Measurements from ENCODE around the gene P4HB. TPM values are rescaled to one million over a fixed set of nuclear protein-coding genes. Genes with fewer than 3 reads are reported as not detected.

The P4HB gene
- total and polyA plus RNA-seq, 10 of the 15 experiments (the other 5 are each of a cell fraction or from before 2014, with no cell fraction given), result 4.7 to 549 (median 361) TPM

DNA sequence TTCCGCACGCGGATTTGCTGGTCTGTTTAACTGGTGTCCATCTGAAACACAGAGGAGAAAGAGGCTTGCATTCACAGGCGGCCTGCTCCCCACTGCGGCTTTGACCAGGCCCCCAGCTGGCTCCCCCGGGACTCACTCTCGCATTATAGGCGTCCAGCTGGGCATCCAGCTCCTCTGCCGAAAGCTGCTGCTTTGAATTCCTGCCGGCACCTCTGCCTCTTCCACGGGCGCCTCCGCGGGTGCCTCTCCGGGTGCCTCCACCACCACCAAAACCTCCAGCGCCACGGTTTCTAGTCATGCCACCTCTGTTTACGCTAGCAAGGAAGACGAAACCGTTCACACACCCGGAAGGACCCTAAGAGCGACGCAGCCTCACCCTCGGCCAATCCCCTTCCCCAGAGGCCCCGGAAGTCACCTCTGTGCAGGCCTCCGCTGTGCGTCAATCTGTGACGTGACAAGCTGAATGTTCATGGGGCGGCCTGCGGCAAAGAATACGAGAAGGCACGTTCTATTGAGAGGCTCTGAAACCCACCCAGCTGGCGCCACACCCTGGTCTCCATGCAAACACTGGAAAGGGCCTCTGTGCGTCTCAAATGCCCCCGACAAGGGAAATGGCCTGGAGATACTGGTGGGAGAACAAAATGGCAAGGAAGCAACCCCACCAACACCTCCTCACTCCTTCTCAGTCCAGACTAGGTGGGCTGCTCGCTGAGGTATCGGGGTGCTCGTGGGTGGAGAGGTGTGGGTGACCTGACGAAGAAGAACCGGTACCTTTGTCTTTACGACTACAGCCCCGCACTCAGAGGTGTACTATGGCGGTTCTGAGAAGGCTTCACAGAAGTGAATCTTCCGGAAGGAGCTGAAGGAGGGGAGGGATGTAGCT, 28.0 kb upstream of the P4HB start:
- intact Hi-C loops (cut with micrococcal nuclease; ENCODE audit: unreplicated experiment), result no loop called here
- BruUV-seq (replicated peaks), result no TSS peak
- ATAC-seq (no peak), DNase-seq (ENCODE audit: low read depth, low spot score) (no peak), FAIRE-seq (no peak)
- RAD21 ChIA-PET (ENCODE audit: unreplicated experiment), result no interaction called here
- Histone ChIP-seq H4K20me1 (ENCODE audit: control insufficient read depth, insufficient read depth) (0 out of 2 replicates have a peak, but pooled peaks cover 3% of the 10 kb centered on the region), H3K4me1 (ENCODE audit: control insufficient read depth, insufficient read depth, low read length) (peaks cover 21% of the 10 kb centered on the region), H3K4me2 (ENCODE audit: control insufficient read depth, insufficient read depth) (no peak overlapping the region), H3K9ac (ENCODE audit: control insufficient read depth, insufficient read depth, low read length) (no peak overlapping the region), H3K36me3 (ENCODE audit: control insufficient read depth in 2 of 2, insufficient read depth in 2 of 2, low read length in 1 of 2) (peaks cover 24 to 29% of the 10 kb centered on the region in 2 experiments; a peak in 3 of 4 replicates), H3K9me3 (replicated peaks; ENCODE audit: control insufficient read depth, insufficient read depth, low read length) (no peaks in the 10 kb centered on the region), H3K27me3 (replicated peaks in 1 of 2; ENCODE audit: control insufficient read depth in 2 of 2, insufficient read depth in 2 of 2, low read length in 1 of 2) (no peaks in the 10 kb centered on the region), H3K79me2 (ENCODE audit: control insufficient read depth, insufficient read depth, low read length) (peaks cover 44% of the 10 kb centered on the region), H3K4me3 (no peak overlapping the region), H3K27ac (ENCODE audit: control insufficient read depth, insufficient read depth) (no peak overlapping the region), H2AFZ (ENCODE audit: control insufficient read depth, low read depth, low read length) (no peak overlapping the region)
- in situ Hi-C loops (cut with MboI), result no loop called here
- POLR2A ChIA-PET, result interaction anchor here (0.6 to 0.9 kb wide), 3 partner anchors 9 to 32 kb away, joined by 3 to 5 read pairs (median 3); no protein-coding TSS in a partner anchor
- 98% methylated on average over 41 of the region's 44 CpGs for WGBS (ENCODE audit: insufficient coverage, insufficient replicate concordance, low lambda C conversion rate, missing lambda C conversion rate)
- SMC1A ChIA-PET (ENCODE audit: uncharacterized antibody, unreplicated experiment), result no interaction called here
- CTCF ChIA-PET, result no interaction called here
- TF ChIP-seq TARDBP (IDR thresholded peaks at IDR 0.05; ENCODE audit: borderline replicate concordance), result no peak
- TF ChIP-seq, protein P1, sequence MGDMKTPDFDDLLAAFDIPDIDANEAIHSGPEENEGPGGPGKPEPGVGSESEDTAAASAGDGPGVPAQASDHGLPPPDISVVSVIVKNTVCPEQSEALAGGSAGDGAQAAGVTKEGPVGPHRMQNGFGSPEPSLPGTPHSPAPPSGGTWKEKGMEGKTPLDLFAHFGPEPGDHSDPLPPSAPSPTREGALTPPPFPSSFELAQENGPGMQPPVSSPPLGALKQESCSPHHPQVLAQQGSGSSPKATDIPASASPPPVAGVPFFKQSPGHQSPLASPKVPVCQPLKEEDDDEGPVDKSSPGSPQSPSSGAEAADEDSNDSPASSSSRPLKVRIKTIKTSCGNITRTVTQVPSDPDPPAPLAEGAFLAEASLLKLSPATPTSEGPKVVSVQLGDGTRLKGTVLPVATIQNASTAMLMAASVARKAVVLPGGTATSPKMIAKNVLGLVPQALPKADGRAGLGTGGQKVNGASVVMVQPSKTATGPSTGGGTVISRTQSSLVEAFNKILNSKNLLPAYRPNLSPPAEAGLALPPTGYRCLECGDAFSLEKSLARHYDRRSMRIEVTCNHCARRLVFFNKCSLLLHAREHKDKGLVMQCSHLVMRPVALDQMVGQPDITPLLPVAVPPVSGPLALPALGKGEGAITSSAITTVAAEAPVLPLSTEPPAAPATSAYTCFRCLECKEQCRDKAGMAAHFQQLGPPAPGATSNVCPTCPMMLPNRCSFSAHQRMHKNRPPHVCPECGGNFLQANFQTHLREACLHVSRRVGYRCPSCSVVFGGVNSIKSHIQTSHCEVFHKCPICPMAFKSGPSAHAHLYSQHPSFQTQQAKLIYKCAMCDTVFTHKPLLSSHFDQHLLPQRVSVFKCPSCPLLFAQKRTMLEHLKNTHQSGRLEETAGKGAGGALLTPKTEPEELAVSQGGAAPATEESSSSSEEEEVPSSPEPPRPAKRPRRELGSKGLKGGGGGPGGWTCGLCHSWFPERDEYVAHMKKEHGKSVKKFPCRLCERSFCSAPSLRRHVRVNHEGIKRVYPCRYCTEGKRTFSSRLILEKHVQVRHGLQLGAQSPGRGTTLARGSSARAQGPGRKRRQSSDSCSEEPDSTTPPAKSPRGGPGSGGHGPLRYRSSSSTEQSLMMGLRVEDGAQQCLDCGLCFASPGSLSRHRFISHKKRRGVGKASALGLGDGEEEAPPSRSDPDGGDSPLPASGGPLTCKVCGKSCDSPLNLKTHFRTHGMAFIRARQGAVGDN (IDR thresholded peaks at IDR 0.05), result no peak
- no peak for TF ChIP-seq SMARCA5 (IDR thresholded peaks at IDR 0.05)
- no peak for TF ChIP-seq SUZ12 (IDR thresholded peaks at IDR 0.05; ENCODE audit: unreplicated experiment)
- TF ChIP-seq E2F8 (IDR thresholded peaks at IDR 0.05; ENCODE audit: low read depth, partially characterized antibody), result no peak
- no peak for TF ChIP-seq PAX8 (IDR thresholded peaks at IDR 0.05)
- no peak for TF ChIP-seq EGR1 (IDR thresholded peaks at IDR 0.05; ENCODE audit: borderline replicate concordance in 1 of 2, low read depth in 2 of 2, low read length in 2 of 2)
- TF ChIP-seq HDAC2 (IDR thresholded peaks at IDR 0.05), result no peak
- TF ChIP-seq, protein P2, sequence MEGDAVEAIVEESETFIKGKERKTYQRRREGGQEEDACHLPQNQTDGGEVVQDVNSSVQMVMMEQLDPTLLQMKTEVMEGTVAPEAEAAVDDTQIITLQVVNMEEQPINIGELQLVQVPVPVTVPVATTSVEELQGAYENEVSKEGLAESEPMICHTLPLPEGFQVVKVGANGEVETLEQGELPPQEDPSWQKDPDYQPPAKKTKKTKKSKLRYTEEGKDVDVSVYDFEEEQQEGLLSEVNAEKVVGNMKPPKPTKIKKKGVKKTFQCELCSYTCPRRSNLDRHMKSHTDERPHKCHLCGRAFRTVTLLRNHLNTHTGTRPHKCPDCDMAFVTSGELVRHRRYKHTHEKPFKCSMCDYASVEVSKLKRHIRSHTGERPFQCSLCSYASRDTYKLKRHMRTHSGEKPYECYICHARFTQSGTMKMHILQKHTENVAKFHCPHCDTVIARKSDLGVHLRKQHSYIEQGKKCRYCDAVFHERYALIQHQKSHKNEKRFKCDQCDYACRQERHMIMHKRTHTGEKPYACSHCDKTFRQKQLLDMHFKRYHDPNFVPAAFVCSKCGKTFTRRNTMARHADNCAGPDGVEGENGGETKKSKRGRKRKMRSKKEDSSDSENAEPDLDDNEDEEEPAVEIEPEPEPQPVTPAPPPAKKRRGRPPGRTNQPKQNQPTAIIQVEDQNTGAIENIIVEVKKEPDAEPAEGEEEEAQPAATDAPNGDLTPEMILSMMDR (IDR thresholded peaks at IDR 0.05 in 2 of 3, conservative IDR thresholded peaks at IDR 0.05 in 1 of 3; ENCODE audit: control insufficient read depth in 2 of 3, extremely low read depth in 1 of 3, insufficient read depth in 1 of 3, low read depth in 3 of 3, low read length in 3 of 3), result no peak
- TF ChIP-seq USF1 (IDR thresholded peaks at IDR 0.05; ENCODE audit: borderline replicate concordance, extremely low read length, insufficient read depth, low read depth, low read length), result no peak
- TF ChIP-seq RBBP5 (conservative IDR thresholded peaks at IDR 0.05), result no peak
- no peak for TF ChIP-seq IKZF1 (conservative IDR thresholded peaks at IDR 0.05)
- TF ChIP-seq POLR2A (IDR thresholded peaks at IDR 0.05; ENCODE audit: low read depth, low read length), result no peak
- no peak for TF ChIP-seq TCF7 (IDR thresholded peaks at IDR 0.05; ENCODE audit: borderline replicate concordance)
